ENCODE measurements around the gene FARP1.

The FARP1 gene

GRCh38 chr13:98493042-98493712, 350.3 kb downstream of the FARP1 start:
- DNase-seq = no peak

DNA sequence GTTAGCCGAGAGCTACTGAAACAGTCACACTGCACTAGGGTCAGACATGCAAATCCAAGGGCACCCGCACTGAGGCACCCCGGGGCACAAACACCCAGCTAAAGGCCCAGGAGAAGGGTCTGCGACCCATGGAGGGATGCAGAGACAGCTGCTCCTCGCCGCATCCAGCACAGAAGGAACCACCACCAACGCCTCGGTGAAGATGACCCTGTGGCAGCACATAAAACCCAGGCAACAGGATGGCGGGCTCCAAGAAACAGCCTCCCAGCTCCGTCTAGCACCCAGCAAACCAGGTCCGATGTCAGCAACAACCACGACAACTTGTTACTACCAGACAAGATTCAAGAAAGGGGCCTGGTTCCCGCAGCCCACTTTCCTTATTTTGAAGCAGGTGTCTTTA, 351.9 kb downstream of the FARP1 start:
- no peak for DNase-seq

DNA sequence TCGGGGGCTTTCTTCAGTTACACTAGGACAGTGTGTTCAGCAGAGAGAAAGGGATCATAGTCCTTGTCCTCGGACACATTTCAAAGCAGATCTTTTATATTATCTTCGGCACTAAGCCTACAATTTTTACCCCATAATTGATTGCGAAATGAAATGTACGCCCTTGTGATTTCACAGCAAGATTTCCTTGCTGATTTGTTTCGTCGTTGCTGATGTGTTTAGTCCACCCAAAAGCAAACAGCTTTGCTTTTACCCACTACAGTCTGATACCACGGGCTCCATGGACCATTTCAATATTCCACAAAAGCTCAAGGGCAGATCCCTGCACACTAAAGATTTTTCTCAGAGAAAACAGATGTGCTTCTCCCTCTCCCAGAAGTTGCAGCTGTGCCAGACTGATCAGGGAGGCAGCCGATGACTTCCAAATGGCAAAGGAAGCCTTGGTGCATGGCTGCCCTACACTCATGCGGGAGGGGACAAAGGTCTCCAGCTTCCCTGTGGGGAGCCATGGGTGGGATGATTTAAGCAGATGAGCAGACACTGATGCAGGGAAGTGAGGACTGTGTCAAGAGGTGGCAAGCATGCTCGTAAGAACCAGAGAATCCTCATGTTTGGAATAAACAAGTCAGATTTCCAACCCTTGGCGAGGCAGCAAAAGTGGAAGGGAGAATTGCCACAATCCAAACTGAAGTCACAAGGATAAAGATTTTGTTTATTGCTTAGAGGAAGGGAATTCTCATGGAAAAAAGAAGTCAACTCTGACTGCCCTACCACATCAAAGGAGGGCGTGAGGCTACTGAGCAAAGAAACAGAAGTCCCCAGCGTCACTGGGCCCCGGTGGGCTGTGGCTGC, 353.0 kb downstream of the FARP1 start:
- DNase-seq = no peak

- DNase-seq = no peak
These were observed 353.5 kb downstream of the FARP1 start for GRCh38 chr13:98496479-98496791.

GRCh38 chr13:98496966-98497365, 354.1 kb downstream of the FARP1 start:
- DNase-seq = no peak

GRCh38 chr13:98500963-98501421, 358.1 kb downstream of the FARP1 start:
- no peak for DNase-seq

DNA sequence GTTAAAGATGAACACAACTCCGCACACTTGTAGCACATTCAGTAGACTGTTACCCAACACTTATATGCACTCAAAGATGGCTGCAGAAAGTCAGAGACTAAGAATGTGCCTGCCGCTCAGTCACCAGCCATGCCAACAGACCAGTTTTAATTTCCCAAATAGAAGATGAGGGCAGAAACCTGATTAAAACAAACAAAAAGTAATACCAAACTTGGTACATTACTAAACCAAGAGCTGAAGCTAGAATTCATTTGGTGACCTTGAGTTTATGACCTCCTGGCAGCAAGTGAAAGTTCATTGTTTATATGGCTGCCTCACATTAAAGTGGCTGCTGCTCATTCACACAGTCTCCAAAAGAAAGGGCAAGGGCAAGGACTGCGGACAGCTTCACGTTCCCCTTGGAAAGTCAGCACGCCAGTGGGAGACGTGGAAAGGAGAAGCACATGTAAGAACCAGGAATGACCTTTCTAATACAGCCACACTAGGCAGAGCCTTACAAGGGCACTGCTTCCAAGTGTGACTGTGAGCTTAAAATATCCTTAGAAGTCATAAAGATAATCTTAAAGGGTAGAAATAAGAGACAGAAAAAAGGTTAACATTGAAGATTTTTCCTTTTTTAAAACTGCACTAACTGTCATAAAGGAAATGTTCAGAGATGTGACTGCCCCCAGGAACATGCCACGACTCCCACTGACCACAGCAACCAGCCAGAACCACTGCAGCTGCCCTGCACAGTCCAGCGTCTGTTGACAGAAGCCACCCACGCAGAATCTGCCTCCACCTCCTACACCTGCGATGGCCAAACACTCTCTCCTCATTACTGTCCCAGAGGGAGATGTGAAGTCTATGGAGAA, 360.5 kb downstream of the FARP1 start:
- no peak for DNase-seq

GRCh38 chr13:98504029-98504351, 361.1 kb downstream of the FARP1 start:
- no peak for DNase-seq

GRCh38 chr13:98504371-98504963, 361.6 kb downstream of the FARP1 start:
- no peak for DNase-seq
